ENCODE results near the gene NVL. TPM values are rescaled to one million over a fixed set of nuclear protein-coding genes. Genes with fewer than 3 reads are reported as not detected.

Gene NVL
- total and polyA plus RNA-seq, 10 donors = 23.3 to 61.9 (median 35.0) TPM

DNA sequence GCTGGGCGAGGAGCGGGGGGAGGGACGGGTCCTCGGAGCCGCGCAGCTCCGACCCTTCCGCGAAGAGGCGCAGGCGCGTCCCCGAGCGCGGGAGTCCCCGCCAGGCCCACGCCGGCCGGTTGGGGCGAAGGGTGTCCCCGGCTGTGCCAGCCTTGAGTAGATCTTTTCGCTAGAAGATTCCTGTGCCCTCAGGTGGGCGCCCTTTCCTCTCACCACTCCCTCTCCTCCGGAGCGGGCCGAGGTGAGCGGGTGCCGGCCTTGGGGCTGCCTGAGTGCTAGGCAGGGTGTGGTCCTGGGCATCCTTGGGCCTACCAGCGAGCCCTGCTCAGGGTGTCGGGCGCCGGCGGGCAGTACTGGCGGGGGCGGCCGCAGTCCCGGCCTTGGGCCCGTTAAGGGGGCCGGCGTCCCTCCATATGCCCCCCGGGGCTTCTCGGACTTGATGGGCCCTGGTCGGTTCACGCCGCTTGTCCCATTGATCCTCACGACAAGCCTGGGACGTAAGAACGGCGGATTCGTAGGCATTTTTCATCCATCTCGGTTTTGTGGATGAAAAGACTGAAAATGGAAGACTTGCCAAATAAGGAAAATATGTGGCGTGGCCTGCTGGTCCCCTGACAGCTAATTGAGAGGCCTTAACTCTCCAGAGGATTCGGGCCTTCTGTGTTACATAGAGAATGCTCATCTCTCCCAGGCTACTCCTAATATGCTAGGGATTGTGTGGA lies 146.2 kb downstream of the NVL start:
- Histone ChIP-seq H3K27ac (peak overlapping the region; percentile 96 to 99 (median 99)), H3K36me3 (peaks cover 0 to 24% (median 0%) of the 10 kb centered on the region in 6 donors), H3K27me3 (replicated peaks in 1 of 7) (no peaks in the 10 kb centered on the region), H3K4me1 (peaks cover 9 to 73% (median 53%) of the 10 kb centered on the region in 6 donors), H3K4me3 (peak overlapping the region; percentile 68 to 96 (median 88)), H3K9me3 (peaks cover 0 to 3% (median 0%) of the 10 kb centered on the region in 8 donors)
- WGBS, 5 donors = 0 to 3% (median 1%) methylated on average over 13 to 53 of the region's 53 CpGs
- DNase-seq = peak; percentile 95
- no peak for TF ChIP-seq POLR2A (IDR thresholded peaks at IDR 0.05)
- TF ChIP-seq, protein P1, sequence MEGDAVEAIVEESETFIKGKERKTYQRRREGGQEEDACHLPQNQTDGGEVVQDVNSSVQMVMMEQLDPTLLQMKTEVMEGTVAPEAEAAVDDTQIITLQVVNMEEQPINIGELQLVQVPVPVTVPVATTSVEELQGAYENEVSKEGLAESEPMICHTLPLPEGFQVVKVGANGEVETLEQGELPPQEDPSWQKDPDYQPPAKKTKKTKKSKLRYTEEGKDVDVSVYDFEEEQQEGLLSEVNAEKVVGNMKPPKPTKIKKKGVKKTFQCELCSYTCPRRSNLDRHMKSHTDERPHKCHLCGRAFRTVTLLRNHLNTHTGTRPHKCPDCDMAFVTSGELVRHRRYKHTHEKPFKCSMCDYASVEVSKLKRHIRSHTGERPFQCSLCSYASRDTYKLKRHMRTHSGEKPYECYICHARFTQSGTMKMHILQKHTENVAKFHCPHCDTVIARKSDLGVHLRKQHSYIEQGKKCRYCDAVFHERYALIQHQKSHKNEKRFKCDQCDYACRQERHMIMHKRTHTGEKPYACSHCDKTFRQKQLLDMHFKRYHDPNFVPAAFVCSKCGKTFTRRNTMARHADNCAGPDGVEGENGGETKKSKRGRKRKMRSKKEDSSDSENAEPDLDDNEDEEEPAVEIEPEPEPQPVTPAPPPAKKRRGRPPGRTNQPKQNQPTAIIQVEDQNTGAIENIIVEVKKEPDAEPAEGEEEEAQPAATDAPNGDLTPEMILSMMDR (IDR thresholded peaks at IDR 0.05 in 8 of 11, conservative IDR thresholded peaks at IDR 0.05 in 3 of 11) = peak in 1 of 11 experiments; percentile 4
- TF ChIP-seq POLR2AphosphoS5 (IDR thresholded peaks at IDR 0.05) = no peak
- intact Hi-C loops (cut with DNase I; ENCODE audit: low total_unique reads) = loop anchor here (5.0 kb wide), 1 partner anchor 64 kb away; no protein-coding TSS in a partner anchor

DNA sequence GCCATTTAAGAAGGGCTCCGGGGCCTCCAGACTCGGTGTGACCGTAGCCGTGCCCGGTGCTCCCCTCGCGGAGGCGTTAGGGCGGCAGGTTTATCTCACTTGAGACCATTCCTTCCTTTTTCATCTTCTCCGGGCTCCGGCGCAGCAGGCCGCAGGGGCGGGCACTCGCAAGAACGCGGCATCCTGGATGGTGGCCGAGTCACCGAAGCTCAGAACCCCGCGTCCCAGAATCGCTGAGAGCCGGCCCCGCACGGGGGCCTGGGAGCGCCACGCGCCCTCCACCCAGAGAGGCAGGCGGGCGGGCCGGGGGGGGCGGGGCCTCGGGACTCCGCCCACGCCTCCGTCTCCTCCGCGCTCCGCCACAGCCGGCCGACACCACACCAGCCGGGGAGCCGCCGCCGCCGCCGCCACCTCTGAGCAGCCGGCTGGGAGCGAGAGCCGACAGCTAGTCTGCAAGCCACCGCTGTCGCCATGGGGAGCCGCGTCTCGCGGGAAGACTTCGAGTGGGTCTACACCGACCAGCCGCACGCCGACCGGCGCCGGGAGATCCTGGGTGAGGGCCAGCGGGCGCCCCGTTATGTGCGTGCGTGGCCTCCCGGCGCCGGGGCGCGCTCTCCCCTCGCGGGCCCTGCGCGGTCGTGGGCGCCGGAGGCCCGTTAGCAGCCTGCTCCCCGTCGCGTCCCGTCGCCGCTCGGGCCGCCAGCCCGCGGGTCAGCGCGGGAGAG lies 146.9 kb downstream of the NVL start, which contains the start of gene DEGS1:
Gene DEGS1 (plus strand): TSS at position 375 of the 725 bp plus-strand sequence. CDS start 97 bp downstream, at position 472.
- Histone ChIP-seq H3K36me3 (peaks cover 0 to 22% (median 0%) of the 10 kb centered on the region in 6 donors), H3K9me3 (no peaks in the 10 kb centered on the region), H3K27me3 (replicated peaks in 1 of 7) (no peaks in the 10 kb centered on the region), H3K4me3 (peak within 1 kb of the TSS; percentile 68 to 96 (median 88)), H3K27ac (peak within 1 kb of the TSS; percentile 96 to 99 (median 99)), H3K4me1 (peaks cover 9 to 66% (median 49%) of the 10 kb centered on the region in 6 donors)
- TF ChIP-seq POLR2AphosphoS5 (IDR thresholded peaks at IDR 0.05) = peak; percentile 95 to 97 (median 97)
- TF ChIP-seq, protein P1 (IDR thresholded peaks at IDR 0.05 in 8 of 11, conservative IDR thresholded peaks at IDR 0.05 in 3 of 11) = peak in 2 of 11 experiments; percentile 7 to 18
- peak in 2 of 3 donors; percentile 65 to 94 for TF ChIP-seq POLR2A (IDR thresholded peaks at IDR 0.05)
- WGBS, 5 donors = 0 to 1% (median 0%) methylated on average over 35 to 94 of the region's 94 CpGs
- DNase-seq = peak; percentile 97
- intact Hi-C loops (cut with DNase I; ENCODE audit: low total_unique reads) = loop anchor here (5.0 kb wide), 1 partner anchor 64 kb away; no protein-coding TSS in a partner anchor

DNA sequence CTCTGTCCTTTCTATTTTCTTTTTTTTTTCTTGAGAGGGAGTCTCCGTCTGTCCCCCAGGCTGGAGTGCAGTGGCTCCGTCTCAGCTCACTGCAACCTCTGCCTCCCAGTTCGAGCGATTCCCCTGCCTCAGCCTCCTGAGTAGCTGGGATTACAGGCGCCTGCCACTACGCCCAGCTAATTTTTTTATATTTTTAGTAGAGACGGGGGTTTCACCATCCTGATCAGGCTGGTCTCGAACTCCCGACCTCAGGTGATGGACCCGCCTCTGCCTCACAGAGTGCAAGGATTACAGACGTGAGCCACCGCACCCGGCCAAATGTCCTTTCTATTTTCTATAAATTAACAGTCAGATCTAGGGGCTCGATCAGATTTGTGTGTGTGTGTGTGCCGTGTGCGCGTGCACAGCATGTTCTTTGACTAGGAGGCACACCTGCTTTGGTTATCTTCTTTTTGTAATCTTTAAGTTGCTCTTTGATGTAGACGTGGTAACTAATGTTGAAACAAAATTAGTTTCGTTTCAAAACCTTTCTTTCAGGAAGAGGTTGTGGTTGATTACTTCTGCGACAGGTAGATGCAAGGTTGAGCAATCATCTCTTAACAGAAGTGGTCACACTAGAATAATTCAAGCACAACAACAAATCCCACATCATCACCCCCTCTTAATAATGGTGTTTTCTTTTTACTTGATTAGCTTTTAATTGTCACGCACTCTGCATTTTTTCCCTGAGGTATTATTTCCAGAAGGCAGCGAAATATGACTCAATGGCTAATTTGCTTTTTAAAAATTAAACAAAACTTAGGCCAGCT lies 147.7 kb downstream of the NVL start:
- H3K9me3 ChIP-seq = no peaks in the 10 kb centered on the region
- TF ChIP-seq, protein P1 (IDR thresholded peaks at IDR 0.05 in 8 of 11, conservative IDR thresholded peaks at IDR 0.05 in 3 of 11) = no peak
- TF ChIP-seq POLR2A (IDR thresholded peaks at IDR 0.05) (no peak), POLR2AphosphoS5 (IDR thresholded peaks at IDR 0.05) (no peak)
- peak overlapping the region; percentile 96 to 99 (median 99) for H3K27ac ChIP-seq
- 43 to 51% (median 46%) methylated on average over 22 of the region's 22 CpGs for WGBS, 5 donors
- H3K4me1 ChIP-seq = peaks cover 9 to 58% (median 45%) of the 10 kb centered on the region in 6 donors
- no peaks in the 10 kb centered on the region for H3K27me3 ChIP-seq (replicated peaks in 1 of 7)
- intact Hi-C loops (cut with DNase I; ENCODE audit: low total_unique reads) = loop anchor here (5.0 kb wide), 1 partner anchor 65 kb away; no protein-coding TSS in a partner anchor
- H3K36me3 ChIP-seq = peaks cover 0 to 14% (median 0%) of the 10 kb centered on the region in 6 donors
- H3K4me3 ChIP-seq = peak overlapping the region; percentile 68 to 96 (median 88)
- peak; percentile 80 for DNase-seq
